HUES64 (cell line): ENCODE measurements around the gene FLG2. TPM values are rescaled to one million over a fixed set of nuclear protein-coding genes. Genes with fewer than 3 reads are reported as not detected.

Source experiments
- H3K27ac ChIP-seq: 2 replicates; pipeline ENCODE4 v1.7.0; 2013; ENCODE audit warnings: low read depth, low read length, inconsistent platforms
- H3K27me3 ChIP-seq: 2 replicates; pipeline ENCODE4 v1.6.1; 2013; ENCODE audit warnings: mild to moderate bottlenecking, low read length; ENCODE audit not compliant: insufficient read depth
- H3K36me3 ChIP-seq: 2 replicates; pipeline ENCODE4 v1.6.1; 2013; ENCODE audit warnings: mild to moderate bottlenecking, low read length; ENCODE audit not compliant: insufficient read depth
- H3K4me1 ChIP-seq: 2 replicates; pipeline ENCODE4 v1.6.1; 2013; ENCODE audit warnings: mild to moderate bottlenecking, low read length, moderate library complexity; ENCODE audit not compliant: insufficient read depth
- H3K4me3 ChIP-seq: 2 replicates; pipeline ENCODE4 v1.5.1; 2013; ENCODE audit warnings: mild to moderate bottlenecking, low read length, moderate library complexity
- H3K9ac ChIP-seq: 2 replicates; pipeline ENCODE4 v1.6.1; 2013; ENCODE audit warnings: mild to moderate bottlenecking, low read depth, low read length
- H3K9me3 ChIP-seq: 2 replicates; pipeline ENCODE4 v1.6.1; 2013; ENCODE audit warnings: low read depth, low read length; ENCODE audit not compliant: insufficient read depth
- WGBS: fragments of 150-250, 120-280 bp; methylation state at CpG from one replicate; pipeline ENCODE4 v1.1.7; 2013; ENCODE audit warnings: missing lambda C conversion rate; 5-methylcytosine and 5-hydroxymethylcytosine counted together
- polyA plus RNA-seq, 2 experiments: library from polyadenylated mRNA; stranded (reverse); fragments of 50-300 nt; gene quantifications; one replicate each; pipeline ENCODE4 v1.2.3, GENCODE V29; 2013

Gene FLG2
- polyA plus RNA-seq (2013, experiment 1 of 2) = not detected
- not detected for polyA plus RNA-seq (2013, experiment 2 of 2)

GRCh38 chr1:152359906-152360305 lies at the start of gene FLG2:
TSS of gene FLG2 (minus strand) at chr1:152360006. CDS start at chr1:152358884, 1,122 bp downstream.
- Histone ChIP-seq H3K9me3 (peaks cover 94% of the 10 kb centered on the region), H3K4me1 (no peaks in the 10 kb centered on the region), H3K27ac (no peak within 1 kb of the TSS), H3K9ac (no peak within 1 kb of the TSS), H3K36me3 (no peaks in the 10 kb centered on the region), H3K4me3 (no peak within 1 kb of the TSS), H3K27me3 (no peaks in the 10 kb centered on the region)
- WGBS = 89% methylated on average over 2 of the region's 2 CpGs

- Histone ChIP-seq H3K9ac (no peak overlapping the region), H3K27me3 (no peaks in the 10 kb centered on the region), H3K4me1 (no peaks in the 10 kb centered on the region), H3K9me3 (peaks cover 95% of the 10 kb centered on the region), H3K36me3 (no peaks in the 10 kb centered on the region), H3K27ac (no peak overlapping the region), H3K4me3 (no peak overlapping the region)
- 88% methylated on average over 3 of the region's 4 CpGs for WGBS
Measured at GRCh38 chr1:152408664-152409063, 48.9 kb upstream of the FLG2 start.

- WGBS = 76% methylated on average over 8 of the region's 8 CpGs
- Histone ChIP-seq H3K36me3 (no peaks in the 10 kb centered on the region), H3K9me3 (peaks cover 66% of the 10 kb centered on the region)
Measured at GRCh38 chr1:152398812-152399698, 39.2 kb upstream of the FLG2 start.

GRCh38 chr1:152397474-152397873 lies 37.7 kb upstream of the FLG2 start:
- H3K36me3 ChIP-seq = no peaks in the 10 kb centered on the region
- H3K9ac ChIP-seq = no peak overlapping the region
- peaks cover 75% of the 10 kb centered on the region for H3K9me3 ChIP-seq
- 83% methylated on average over 5 of the region's 5 CpGs for WGBS
- H3K4me3 ChIP-seq = no peak overlapping the region
- no peaks in the 10 kb centered on the region for H3K27me3 ChIP-seq
- H3K4me1 ChIP-seq = no peaks in the 10 kb centered on the region
- no peak overlapping the region for H3K27ac ChIP-seq

More at GRCh38 chr1:152398812-152399698, 39.2 kb upstream of the FLG2 start:
- no peak overlapping the region for H3K9ac ChIP-seq
- H3K4me3 ChIP-seq = no peak overlapping the region
- no peaks in the 10 kb centered on the region for H3K4me1 ChIP-seq
- H3K27me3 ChIP-seq = no peaks in the 10 kb centered on the region
- H3K27ac ChIP-seq = no peak overlapping the region

- Histone ChIP-seq H3K36me3 (no peaks in the 10 kb centered on the region), H3K27ac (no peak overlapping the region), H3K4me3 (no peak overlapping the region), H3K27me3 (no peaks in the 10 kb centered on the region), H3K4me1 (no peaks in the 10 kb centered on the region), H3K9ac (no peak overlapping the region), H3K9me3 (peaks cover 99% of the 10 kb centered on the region)
- WGBS = 71% methylated on average over 1 of the region's 1 CpG
Measured at GRCh38 chr1:152394151-152394550, 34.3 kb upstream of the FLG2 start.

GRCh38 chr1:152392909-152393308 lies 33.1 kb upstream of the FLG2 start:
- WGBS = 71% methylated on average over 1 of the region's 2 CpGs

GRCh38 chr1:152388889-152389288 lies 29.1 kb upstream of the FLG2 start:
- Histone ChIP-seq H3K27ac (no peak overlapping the region), H3K9ac (no peak overlapping the region), H3K36me3 (no peaks in the 10 kb centered on the region), H3K27me3 (no peaks in the 10 kb centered on the region), H3K4me1 (no peaks in the 10 kb centered on the region), H3K9me3 (peaks cover 96% of the 10 kb centered on the region), H3K4me3 (no peak overlapping the region)
- WGBS = 89% methylated on average over 4 of the region's 4 CpGs

More at GRCh38 chr1:152392909-152393308, 33.1 kb upstream of the FLG2 start:
- no peaks in the 10 kb centered on the region for H3K36me3 ChIP-seq
- peaks cover 99% of the 10 kb centered on the region for H3K9me3 ChIP-seq
- no peaks in the 10 kb centered on the region for H3K27me3 ChIP-seq
- H3K4me3 ChIP-seq = no peak overlapping the region
- no peak overlapping the region for H3K27ac ChIP-seq
- H3K9ac ChIP-seq = no peak overlapping the region
- no peaks in the 10 kb centered on the region for H3K4me1 ChIP-seq

- H3K27me3 ChIP-seq = no peaks in the 10 kb centered on the region
- WGBS = 92% methylated on average over 2 of the region's 2 CpGs
- H3K27ac ChIP-seq = no peak overlapping the region
- no peak overlapping the region for H3K9ac ChIP-seq
- H3K36me3 ChIP-seq = no peaks in the 10 kb centered on the region
- no peaks in the 10 kb centered on the region for H3K4me1 ChIP-seq
- peaks cover 96% of the 10 kb centered on the region for H3K9me3 ChIP-seq
- no peak overlapping the region for H3K4me3 ChIP-seq
Measured at GRCh38 chr1:152386940-152387339, 27.1 kb upstream of the FLG2 start.

- Histone ChIP-seq H3K4me3 (no peak overlapping the region), H3K36me3 (no peaks in the 10 kb centered on the region), H3K27me3 (no peaks in the 10 kb centered on the region), H3K9ac (no peak overlapping the region), H3K27ac (no peak overlapping the region), H3K4me1 (no peaks in the 10 kb centered on the region), H3K9me3 (peaks cover 96% of the 10 kb centered on the region)
- 88% methylated on average over 16 of the region's 16 CpGs for WGBS
Measured at GRCh38 chr1:152380932-152381331, 21.1 kb upstream of the FLG2 start.

GRCh38 chr1:152374451-152374850 lies 14.6 kb upstream of the FLG2 start:
- Histone ChIP-seq H3K27ac (no peak overlapping the region), H3K9ac (no peak overlapping the region), H3K4me1 (no peaks in the 10 kb centered on the region), H3K4me3 (no peak overlapping the region), H3K27me3 (no peaks in the 10 kb centered on the region), H3K36me3 (no peaks in the 10 kb centered on the region), H3K9me3 (peaks cover 93% of the 10 kb centered on the region)
- 92% methylated on average over 3 of the region's 3 CpGs for WGBS

GRCh38 chr1:152372672-152373071 lies 12.9 kb upstream of the FLG2 start:
- no CpG with 5 or more reads among the region's 1 CpG for WGBS
- H3K27me3 ChIP-seq = no peaks in the 10 kb centered on the region
- no peak overlapping the region for H3K9ac ChIP-seq
- H3K9me3 ChIP-seq = peaks cover 94% of the 10 kb centered on the region
- H3K27ac ChIP-seq = no peak overlapping the region
- no peak overlapping the region for H3K4me3 ChIP-seq
- no peaks in the 10 kb centered on the region for H3K36me3 ChIP-seq
- H3K4me1 ChIP-seq = no peaks in the 10 kb centered on the region
